ENCODE results near the gene RPS6KL1. TPM values are rescaled to one million over a fixed set of nuclear protein-coding genes. Genes with fewer than 3 reads are reported as not detected.

RPS6KL1 gene
- total RNA-seq, 1 experiment from 2014 or later: 18.8 TPM

DNA sequence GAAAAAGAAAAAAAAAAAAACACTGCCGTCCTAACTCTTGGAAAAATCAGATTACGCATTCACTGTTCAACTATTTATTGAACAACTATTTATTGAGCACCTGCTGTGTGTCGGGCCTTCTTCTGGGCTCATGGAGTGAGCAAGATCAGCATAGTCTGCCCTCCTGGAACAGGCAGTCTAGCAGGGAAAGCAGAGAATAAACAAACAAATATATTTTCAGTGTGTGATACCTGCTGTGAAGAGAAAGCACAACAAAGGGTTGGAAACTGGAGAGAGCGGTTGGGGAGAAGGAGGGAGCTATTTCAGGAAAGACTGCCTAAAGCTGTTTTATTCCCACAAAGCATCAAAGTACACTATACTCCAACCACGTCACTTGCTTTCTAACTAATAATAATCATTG lies 57.9 kb downstream of the RPS6KL1 start:
- Histone ChIP-seq H3T11ph (ENCODE audit: low read length) (no peak overlapping the region), H3K9ac (ENCODE audit: extremely low read depth, insufficient read length, low read length) (no peak overlapping the region), H4K8ac (replicated peaks; ENCODE audit: insufficient read length, low read depth, low read length) (no peak overlapping the region), H2BK5ac (ENCODE audit: insufficient read length, low read length) (no peak overlapping the region), H3K18ac (ENCODE audit: insufficient read length, low read depth, low read length) (no peak overlapping the region), H2BK12ac (ENCODE audit: insufficient read length, low read depth, low read length) (no peak overlapping the region), H3K14ac (ENCODE audit: insufficient read depth, low read length) (no peak overlapping the region), H2AK5ac (ENCODE audit: insufficient read length, low read length) (no peak overlapping the region), H3K23me2 (ENCODE audit: insufficient read length, low read depth, low read length, poor library complexity, severe bottlenecking) (no peaks in the 10 kb centered on the region), H4K91ac (ENCODE audit: insufficient read length, low read depth, low read length) (no peak overlapping the region), H3K9me3 (ENCODE audit: control insufficient read depth, low read depth, low read length) (no peaks in the 10 kb centered on the region), H3K4ac (ENCODE audit: low read depth, low read length) (no peak overlapping the region), H3K27ac (ENCODE audit: insufficient read length, low read depth, low read length) (no peak overlapping the region), H2BK20ac (ENCODE audit: low read depth, low read length, poor library complexity, severe bottlenecking) (no peak overlapping the region), H4K5ac (ENCODE audit: insufficient read length, low read depth, low read length) (no peak overlapping the region), H3K79me1 (ENCODE audit: insufficient read depth, low read depth, low read length, poor library complexity, severe bottlenecking) (no peaks in the 10 kb centered on the region), H2BK120ac (ENCODE audit: low read depth, low read length, poor library complexity, severe bottlenecking) (no peak overlapping the region), H3K56ac (ENCODE audit: insufficient read length, low read depth, low read length) (no peak overlapping the region), H3K4me1 (ENCODE audit: insufficient read depth, low read length) (no peaks in the 10 kb centered on the region), H4K20me1 (ENCODE audit: control insufficient read depth, insufficient read depth, insufficient read length) (no peaks in the 10 kb centered on the region), H3K79me2 (ENCODE audit: insufficient read depth, low read length) (no peaks in the 10 kb centered on the region), H2AFZ (ENCODE audit: low read length) (no peak overlapping the region), H3K27me3 (ENCODE audit: insufficient read depth, low read length) (no peaks in the 10 kb centered on the region), H3K23ac (ENCODE audit: insufficient read length, low read depth, low read length) (no peak overlapping the region), H2BK15ac (ENCODE audit: low read depth, low read length) (no peak overlapping the region), H3K4me2 (ENCODE audit: insufficient read depth, insufficient read length, low read length) (no peak overlapping the region)
- no peak for TF ChIP-seq CTCF (conservative IDR thresholded peaks at IDR 0.05)
- no peak overlapping the region for H3K27ac Mint-ChIP-seq
- H3K4me3 Mint-ChIP-seq: no peak overlapping the region
- H3K36me3 Mint-ChIP-seq (ENCODE audit: insufficient read depth in 1 of 3, low read depth in 3 of 3): no peaks in the 10 kb centered on the region
- H3K27me3 Mint-ChIP-seq (ENCODE audit: low read depth): peaks cover 3% of the 10 kb centered on the region; the same call in 1 of the 2 replicates
- DNase-seq: no peak
- H3K9me3 Mint-ChIP-seq: no peaks in the 10 kb centered on the region
- H3K4me1 Mint-ChIP-seq: peaks cover 0 to 5% of the 10 kb centered on the region in 2 experiments; a peak in 1 of 4 replicates
- WGBS (ENCODE audit: extremely low coverage, insufficient read length, low lambda C conversion rate): no CpG with 5 or more reads among the region's 5 CpGs
